HEK293 (cell line): ENCODE measurements around the gene ARHGAP6.

ENCODE experiments used
- ATF2 ChIP-seq: fragments of 450-650 bp; formaldehyde crosslinking; IDR thresholded peaks from 2 replicates; pipeline ENCODE4 v1.5.1; 2016; ENCODE audit warnings: missing biosample characterization, missing genetic modification characterization, low read depth
- BCL11A ChIP-seq: fragments of 450-650 bp; formaldehyde crosslinking; IDR thresholded peaks from 2 replicates; pipeline ENCODE4 v1.5.1; 2016; ENCODE audit warnings: low read depth, missing biosample characterization, missing genetic modification characterization
- ZBTB1 ChIP-seq: fragments of 450-650 bp; formaldehyde crosslinking; IDR thresholded peaks from 2 replicates; pipeline ENCODE4 v1.5.1; 2016; ENCODE audit warnings: missing biosample characterization, missing genetic modification characterization
- ZNF10 ChIP-seq: fragments of 450-650 bp; formaldehyde crosslinking; IDR thresholded peaks from 2 replicates; pipeline ENCODE4 v1.5.1; 2017; ENCODE audit warnings: missing biosample characterization, missing genetic modification characterization
- ZNF548 ChIP-seq: fragments of 450-650 bp; formaldehyde crosslinking; IDR thresholded peaks from 2 replicates; pipeline ENCODE4 v1.5.1; 2016; ENCODE audit warnings: missing biosample characterization, missing genetic modification characterization
- ZNF707 ChIP-seq: fragments of 450-650 bp; formaldehyde crosslinking; IDR thresholded peaks from 2 replicates; pipeline ENCODE4 v1.5.1; 2016; ENCODE audit warnings: missing biosample characterization, missing genetic modification characterization
- ZXDB ChIP-seq: fragments of 450-650 bp; formaldehyde crosslinking; IDR thresholded peaks from 2 replicates; pipeline ENCODE4 v1.5.1; 2016; ENCODE audit warnings: missing biosample characterization, missing genetic modification characterization
- TF ChIP-seq, protein P1 (sequence below): fragments of 450-650 bp; formaldehyde crosslinking; IDR thresholded peaks from 2 replicates; pipeline ENCODE4 v1.5.1; 2016; ENCODE audit warnings: missing biosample characterization, missing genetic modification characterization
- TF ChIP-seq, protein P2 (sequence below): fragments of 450-650 bp; formaldehyde crosslinking; IDR thresholded peaks from 2 replicates; pipeline ENCODE4 v1.5.1; 2016; ENCODE audit warnings: missing biosample characterization, missing genetic modification characterization

DNA sequence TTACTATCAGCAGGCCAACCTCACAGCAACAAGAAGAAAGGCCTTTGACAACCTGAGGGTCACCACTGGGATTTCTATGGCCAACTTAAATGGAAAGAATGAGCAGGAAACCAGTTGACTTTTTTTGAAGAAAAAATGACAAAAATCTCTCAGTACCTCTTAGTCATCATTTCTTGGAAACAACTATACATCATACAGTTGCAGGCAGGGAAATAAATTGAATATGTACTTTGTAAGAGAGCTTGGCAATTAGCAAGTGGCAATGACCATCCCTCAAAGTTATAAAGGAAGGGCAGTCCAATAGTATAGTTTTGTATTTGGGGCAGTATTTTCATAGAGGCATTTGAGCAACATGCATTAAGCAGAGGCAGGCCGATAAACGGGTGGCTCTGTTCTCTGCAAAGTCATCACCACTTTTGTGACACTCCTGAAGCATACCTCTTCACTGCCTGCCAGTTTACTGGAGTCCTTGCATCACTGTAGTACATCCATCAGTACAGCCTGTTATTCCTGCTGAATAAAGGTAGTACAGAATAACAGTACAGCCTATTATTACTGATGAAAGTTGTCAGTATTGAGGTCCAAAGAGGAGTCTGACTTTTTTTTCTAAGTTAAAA lies 455.8 kb downstream of the ARHGAP6 start:
- TF ChIP-seq ZNF707 (no peak), ZNF10 (no peak), ATF2 (no peak), ZNF548 (no peak), ZXDB (no peak), ZBTB1 (tag by site-specific recombination) (no peak), BCL11A (tag by site-specific recombination) (no peak)
- TF ChIP-seq, protein P1, sequence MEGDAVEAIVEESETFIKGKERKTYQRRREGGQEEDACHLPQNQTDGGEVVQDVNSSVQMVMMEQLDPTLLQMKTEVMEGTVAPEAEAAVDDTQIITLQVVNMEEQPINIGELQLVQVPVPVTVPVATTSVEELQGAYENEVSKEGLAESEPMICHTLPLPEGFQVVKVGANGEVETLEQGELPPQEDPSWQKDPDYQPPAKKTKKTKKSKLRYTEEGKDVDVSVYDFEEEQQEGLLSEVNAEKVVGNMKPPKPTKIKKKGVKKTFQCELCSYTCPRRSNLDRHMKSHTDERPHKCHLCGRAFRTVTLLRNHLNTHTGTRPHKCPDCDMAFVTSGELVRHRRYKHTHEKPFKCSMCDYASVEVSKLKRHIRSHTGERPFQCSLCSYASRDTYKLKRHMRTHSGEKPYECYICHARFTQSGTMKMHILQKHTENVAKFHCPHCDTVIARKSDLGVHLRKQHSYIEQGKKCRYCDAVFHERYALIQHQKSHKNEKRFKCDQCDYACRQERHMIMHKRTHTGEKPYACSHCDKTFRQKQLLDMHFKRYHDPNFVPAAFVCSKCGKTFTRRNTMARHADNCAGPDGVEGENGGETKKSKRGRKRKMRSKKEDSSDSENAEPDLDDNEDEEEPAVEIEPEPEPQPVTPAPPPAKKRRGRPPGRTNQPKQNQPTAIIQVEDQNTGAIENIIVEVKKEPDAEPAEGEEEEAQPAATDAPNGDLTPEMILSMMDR (tag by site-specific recombination): no peak
- TF ChIP-seq, protein P2, sequence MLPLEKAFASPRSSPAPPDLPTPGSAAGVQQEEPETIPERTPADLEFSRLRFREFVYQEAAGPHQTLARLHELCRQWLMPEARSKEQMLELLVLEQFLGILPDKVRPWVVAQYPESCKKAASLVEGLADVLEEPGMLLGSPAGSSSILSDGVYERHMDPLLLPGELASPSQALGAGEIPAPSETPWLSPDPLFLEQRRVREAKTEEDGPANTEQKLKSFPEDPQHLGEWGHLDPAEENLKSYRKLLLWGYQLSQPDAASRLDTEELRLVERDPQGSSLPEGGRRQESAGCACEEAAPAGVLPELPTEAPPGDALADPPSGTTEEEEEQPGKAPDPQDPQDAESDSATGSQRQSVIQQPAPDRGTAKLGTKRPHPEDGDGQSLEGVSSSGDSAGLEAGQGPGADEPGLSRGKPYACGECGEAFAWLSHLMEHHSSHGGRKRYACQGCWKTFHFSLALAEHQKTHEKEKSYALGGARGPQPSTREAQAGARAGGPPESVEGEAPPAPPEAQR (tag by site-specific recombination): no peak
